PC-9 (cell line): ENCODE results near the gene SLC18A2. TPM values are rescaled to one million over a fixed set of nuclear protein-coding genes. Genes with fewer than 3 reads are reported as not detected.
"Not testable (repeated sequence)": the region's sequence is repeated elsewhere in the genome, so short reads cannot be mapped to it uniquely, and the experiment has no call there.

Experiments
- BruUV-seq: library from RNA; stranded (reverse); fragments of 400-500 nt; replicated peaks from 2 replicates; lab custom pipeline; 2021; lab: Mats Ljungman, UMichigan
- CTCF ChIA-PET: fragments of 300-600 bp; sonication (Branson Sonifier 250); formaldehyde crosslinking; loops from one replicate; lab custom pipeline; 2022; ENCODE audit warnings: antibody characterized with exemption; lab: Charles Lee
- POLR2A ChIA-PET: fragments of 300-600 bp; sonication (Branson Sonifier 250); formaldehyde crosslinking; loops from one replicate; lab custom pipeline; 2022; ENCODE audit warnings: antibody characterized with exemption; ENCODE audit not compliant: unreplicated experiment; lab: Charles Lee
- DNase-seq, 2 experiments: peaks; one replicate each; pipeline versions ENCODE4 v3.0.0 to v3.0.0-alpha.2; 2015 to 2022; ENCODE audit warnings: mixed read lengths in 1 of 2
- H2AFZ ChIP-seq: fragments of 200-600 bp; sonication (generic); 2 replicates; pipeline ENCODE4 v1.8.1; 2017; ENCODE audit warnings: antibody characterized with exemption
- H3F3A ChIP-seq: fragments of 200-600 bp; sonication (generic); 2 replicates; pipeline ENCODE4 v1.8.1; 2017; ENCODE audit warnings: antibody characterized with exemption, mild to moderate bottlenecking, low read depth; ENCODE audit not compliant: insufficient read depth
- H3K27ac ChIP-seq: fragments of 200-600 bp; sonication (generic); 2 replicates; pipeline ENCODE4 v1.6.1; 2016; ENCODE audit warnings: mixed run types
- H3K27me3 ChIP-seq: fragments of 200-600 bp; sonication (generic); 2 replicates; pipeline ENCODE4 v1.6.1; 2016; ENCODE audit warnings: low read depth, mixed run types; ENCODE audit not compliant: insufficient read depth
- H3K36me3 ChIP-seq: fragments of 200-600 bp; sonication (generic); 2 replicates; pipeline ENCODE4 v1.6.1; 2016; ENCODE audit warnings: low read depth, mixed run types
- H3K4me1 ChIP-seq: fragments of 200-600 bp; sonication (generic); replicated peaks from 2 replicates; pipeline ENCODE4 v1.6.1; 2016; ENCODE audit warnings: mixed run types; ENCODE audit not compliant: insufficient read depth
- H3K4me2 ChIP-seq: fragments of 200-600 bp; sonication (generic); 2 replicates; pipeline ENCODE4 v1.6.1; 2017; ENCODE audit warnings: mixed run types
- H3K4me3 ChIP-seq: fragments of 200-600 bp; sonication (generic); 2 replicates; pipeline ENCODE4 v1.6.1; 2016; ENCODE audit warnings: mixed run types
- H3K79me2 ChIP-seq: fragments of 200-600 bp; sonication (generic); 2 replicates; pipeline ENCODE4 v1.6.1; 2017; ENCODE audit warnings: low read depth, mixed run types
- H3K9me2 ChIP-seq: fragments of 200-600 bp; sonication (generic); 2 replicates; pipeline ENCODE4 v1.8.1; 2017; ENCODE audit warnings: mild to moderate bottlenecking; ENCODE audit not compliant: insufficient read depth
- H3K9me3 ChIP-seq: fragments of 200-600 bp; sonication (generic); 2 replicates; pipeline ENCODE4 v1.8.1; 2016; ENCODE audit warnings: low read depth; ENCODE audit not compliant: insufficient read depth
- H4K20me1 ChIP-seq: fragments of 200-600 bp; sonication (generic); 2 replicates; pipeline ENCODE4 v1.8.1; 2017; ENCODE audit not compliant: insufficient read depth
- CTCF ChIP-seq: fragments of 200-600 bp; sonication (generic); conservative IDR thresholded peaks from 2 replicates; pipeline ENCODE4 v1.6.1; 2017; ENCODE audit warnings: mixed run types, antibody characterized with exemption, mild to moderate bottlenecking, moderate library complexity
- EZH2 ChIP-seq: fragments of 200-600 bp; sonication (generic); IDR thresholded peaks from 2 replicates; pipeline ENCODE4 v1.8.0; 2017; ENCODE audit warnings: antibody characterized with exemption, low read depth
- intact Hi-C: fragments of 100-400 bp; cut with micrococcal nuclease; formaldehyde crosslinking; loops from one replicate; pipeline ENCODE4 v1.10.0; 2022; ENCODE audit not compliant: unreplicated experiment
- total RNA-seq: library from RNA; stranded (reverse); gene quantifications from 2 replicates; pipeline ENCODE4 v1.2.3, GENCODE V29; 2021

Gene SLC18A2
- total RNA-seq, 1 experiment from 2014 or later: not detected

- Histone ChIP-seq H3K4me3 (no peak overlapping the region), H3F3A (no peaks in the 10 kb centered on the region), H3K9me2 (no peaks in the 10 kb centered on the region), H3K79me2 (no peaks in the 10 kb centered on the region), H3K27ac (no peak overlapping the region), H3K4me1 (no peaks in the 10 kb centered on the region), H4K20me1 (no peaks in the 10 kb centered on the region), H3K27me3 (peaks cover 27% of the 10 kb centered on the region), H3K9me3 (no peaks in the 10 kb centered on the region), H3K4me2 (no peak overlapping the region), H2AFZ (no peak overlapping the region), H3K36me3 (no peaks in the 10 kb centered on the region)
- POLR2A ChIA-PET: no interaction called here
- no peak for DNase-seq
- CTCF ChIA-PET: no interaction called here
- BruUV-seq: no TSS peak
- intact Hi-C loops: no loop called here
- TF ChIP-seq CTCF: no peak
- TF ChIP-seq EZH2: no peak
These were observed 12.7 kb upstream of the SLC18A2 start for GRCh38 chr10:117228210-117228609.

GRCh38 chr10:117230107-117230506, 10.8 kb upstream of the SLC18A2 start:
- H2AFZ ChIP-seq, H3K9me2 ChIP-seq, H3F3A ChIP-seq, H3K4me3 ChIP-seq, BruUV-seq, H3K36me3 ChIP-seq, H4K20me1 ChIP-seq, DNase-seq, CTCF ChIA-PET, intact Hi-C loops, POLR2A ChIA-PET, H3K79me2 ChIP-seq, H3K27ac ChIP-seq, H3K9me3 ChIP-seq, H3K4me1 ChIP-seq, H3K4me2 ChIP-seq: not testable (repeated sequence)
- H3K27me3 ChIP-seq: peaks cover 27% of the 10 kb centered on the region

GRCh38 chr10:117237401-117237991, 3.4 kb upstream of the SLC18A2 start:
- no peak overlapping the region for H3K27ac ChIP-seq
- H3K4me2 ChIP-seq: no peak overlapping the region
- 0 out of 2 replicates have a peak, but pooled peaks cover 2% of the 10 kb centered on the region for H3K27me3 ChIP-seq
- no peak overlapping the region for H2AFZ ChIP-seq
- no peaks in the 10 kb centered on the region for H3K36me3 ChIP-seq
- POLR2A ChIA-PET: no interaction called here
- no peak overlapping the region for H3K4me3 ChIP-seq
- H3K79me2 ChIP-seq: no peaks in the 10 kb centered on the region
- no TSS peak for BruUV-seq
- CTCF ChIA-PET: no interaction called here
- TF ChIP-seq EZH2 (no peak), CTCF (no peak)
- H4K20me1 ChIP-seq: no peaks in the 10 kb centered on the region
- DNase-seq: no peak
- no peaks in the 10 kb centered on the region for H3F3A ChIP-seq
- no peaks in the 10 kb centered on the region for H3K9me2 ChIP-seq
- H3K4me1 ChIP-seq: no peaks in the 10 kb centered on the region
- no peaks in the 10 kb centered on the region for H3K9me3 ChIP-seq
- intact Hi-C loops: no loop called here

- TF ChIP-seq CTCF: no peak
- TF ChIP-seq EZH2: no peak
- POLR2A ChIA-PET: no interaction called here
- Histone ChIP-seq H3F3A (no peaks in the 10 kb centered on the region), H3K27ac (no peak overlapping the region), H2AFZ (no peak overlapping the region), H3K9me2 (no peaks in the 10 kb centered on the region), H3K4me1 (no peaks in the 10 kb centered on the region), H3K4me2 (no peak overlapping the region), H3K4me3 (no peak overlapping the region), H3K36me3 (no peaks in the 10 kb centered on the region), H3K9me3 (no peaks in the 10 kb centered on the region), H3K79me2 (no peaks in the 10 kb centered on the region), H3K27me3 (0 out of 2 replicates have a peak, but pooled peaks cover 2% of the 10 kb centered on the region), H4K20me1 (no peaks in the 10 kb centered on the region)
- CTCF ChIA-PET: no interaction called here
- no TSS peak for BruUV-seq
- no peak for DNase-seq
- intact Hi-C loops: no loop called here
These were observed 1.9 kb upstream of the SLC18A2 start for GRCh38 chr10:117239051-117239450.
